Measurements from ENCODE around the gene SETD2.
"Not testable (repeated sequence)": the region's sequence is repeated elsewhere in the genome, so short reads cannot be mapped to it uniquely, and the experiment has no call there.

The SETD2 gene

GRCh38 chr3:47034868-47035489 lies 128.9 kb downstream of the SETD2 start:
- DNase-seq: no peak

- not testable (repeated sequence) for DNase-seq
Observed at GRCh38 chr3:47031041-47031440, 132.9 kb downstream of the SETD2 start.

DNA sequence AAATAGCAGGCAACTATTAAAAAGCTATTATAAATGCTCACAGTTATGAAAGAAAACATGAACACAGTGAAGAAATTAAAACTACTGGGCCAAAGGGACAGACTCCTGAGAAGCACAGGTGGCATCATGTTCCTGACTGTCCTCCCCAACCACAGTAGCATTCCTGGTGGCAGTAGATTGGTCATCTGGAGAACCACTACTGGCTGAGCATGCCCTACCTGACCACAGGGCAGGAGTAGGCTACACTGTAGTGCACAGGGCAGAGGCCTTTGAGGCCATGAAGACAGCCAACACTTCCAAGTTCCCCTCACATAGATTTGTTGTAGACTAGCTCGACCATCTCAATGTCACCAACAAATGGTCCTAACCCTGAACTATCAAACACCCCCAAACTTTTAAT lies 135.2 kb downstream of the SETD2 start:
- no peak for DNase-seq

GRCh38 chr3:47028146-47028545 lies 135.8 kb downstream of the SETD2 start:
- no peak for DNase-seq

DNA sequence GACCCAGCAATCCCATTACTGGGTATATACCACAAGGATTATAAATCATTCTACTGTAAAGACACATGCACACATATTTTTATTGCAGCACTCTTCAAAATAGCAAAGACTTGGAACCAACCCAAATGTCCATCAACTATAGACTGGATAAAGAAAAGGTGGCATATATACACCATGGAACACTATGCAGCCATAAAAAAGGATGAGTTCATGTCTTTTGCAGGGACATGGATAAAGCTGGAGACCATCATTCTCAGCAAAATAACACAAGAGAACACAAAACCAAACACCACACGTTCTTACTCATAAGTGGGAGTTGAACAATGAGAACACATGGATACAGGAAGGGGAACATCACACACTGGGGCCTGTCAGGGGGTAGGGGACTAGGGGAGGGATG lies 137.5 kb downstream of the SETD2 start:
- not testable (repeated sequence) for DNase-seq

DNA sequence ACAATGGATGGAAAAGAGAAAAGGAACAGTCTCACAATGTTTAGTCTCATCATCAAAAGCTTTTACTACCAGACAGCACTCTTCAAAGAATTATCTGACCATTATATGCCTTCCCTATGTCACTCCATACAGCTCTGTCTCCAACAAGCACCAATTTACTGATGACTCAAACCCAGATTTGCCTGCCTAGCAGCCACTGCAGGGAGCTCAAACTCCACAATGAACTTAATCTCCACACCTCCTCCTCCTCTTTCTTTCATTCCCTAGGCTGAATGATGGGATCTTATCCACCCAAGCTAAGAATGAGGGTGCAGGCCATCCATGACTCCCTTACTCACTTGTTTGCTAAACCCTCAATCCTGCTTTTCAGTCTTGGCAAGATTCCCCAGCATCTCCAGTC lies 139.0 kb downstream of the SETD2 start:
- DNase-seq: peak; percentile 30

GRCh38 chr3:47022641-47023071 lies 141.3 kb downstream of the SETD2 start:
- no peak for DNase-seq

GRCh38 chr3:47020311-47020710 lies 143.6 kb downstream of the SETD2 start:
- no peak for DNase-seq

GRCh38 chr3:47019201-47019600 lies 144.7 kb downstream of the SETD2 start:
- no peak for DNase-seq

DNA sequence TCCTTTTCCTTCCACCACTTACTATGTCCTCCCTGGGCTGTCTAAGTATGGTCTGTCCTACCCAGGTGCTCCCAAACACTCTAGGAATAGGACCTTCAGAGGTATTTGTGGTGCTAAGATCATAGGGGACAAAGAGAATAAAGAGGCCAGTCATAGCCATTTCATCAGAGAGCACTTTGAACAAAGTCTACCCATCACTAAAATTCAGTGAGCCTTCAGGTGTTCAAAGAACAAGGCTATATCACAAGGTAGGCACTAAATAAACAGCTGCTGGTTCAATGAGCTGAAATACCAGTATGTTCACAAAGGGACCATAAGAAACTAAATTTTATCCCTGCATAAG lies 145.7 kb downstream of the SETD2 start:
- DNase-seq: no peak

DNA sequence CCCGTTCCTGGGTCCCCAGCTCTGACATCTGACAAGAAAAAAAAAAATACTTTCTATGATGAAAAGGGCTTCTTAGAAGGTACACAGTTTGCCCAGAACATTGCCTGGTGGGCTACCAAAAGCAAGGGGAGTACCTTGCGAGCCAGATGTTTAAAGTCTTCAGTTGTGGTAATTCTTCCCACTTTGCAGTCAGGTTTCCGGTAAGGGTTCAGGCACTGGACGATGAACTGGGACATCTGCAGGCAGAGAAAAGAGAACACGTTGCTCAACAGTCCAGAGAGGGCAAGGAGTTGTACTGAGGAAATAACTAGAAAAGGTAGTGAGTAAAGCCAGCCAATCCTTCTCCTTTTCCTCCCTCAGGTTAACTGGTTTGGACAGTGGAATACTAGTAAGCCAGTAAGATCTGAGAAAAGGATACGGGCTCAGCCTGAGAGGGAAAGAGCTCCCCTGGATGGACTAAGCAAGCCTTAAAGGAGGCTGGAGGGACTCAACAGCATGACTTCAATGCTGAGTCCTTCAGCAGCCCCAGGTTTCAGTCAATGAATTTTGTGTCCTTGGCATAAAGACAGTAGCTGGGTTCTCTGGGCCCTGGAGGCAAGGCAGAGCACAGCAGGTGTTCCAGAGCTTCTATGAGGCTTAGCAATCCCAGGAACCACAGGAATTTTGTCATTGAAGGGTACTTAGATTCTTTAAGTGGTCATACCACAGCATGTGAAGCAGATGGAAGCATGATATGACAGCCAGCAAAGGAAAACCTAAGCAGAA lies 146.2 kb downstream of the SETD2 start:
- no peak for DNase-seq

GRCh38 chr3:47016934-47017435 lies 146.9 kb downstream of the SETD2 start:
- peak; percentile 83 for DNase-seq

GRCh38 chr3:47016086-47016933 lies 147.6 kb downstream of the SETD2 start:
- DNase-seq: no peak

- no peak for DNase-seq
Observed at GRCh38 chr3:47015151-47015550, 148.8 kb downstream of the SETD2 start.

- no peak for DNase-seq
Observed at GRCh38 chr3:47014036-47014435, 149.9 kb downstream of the SETD2 start.

DNA sequence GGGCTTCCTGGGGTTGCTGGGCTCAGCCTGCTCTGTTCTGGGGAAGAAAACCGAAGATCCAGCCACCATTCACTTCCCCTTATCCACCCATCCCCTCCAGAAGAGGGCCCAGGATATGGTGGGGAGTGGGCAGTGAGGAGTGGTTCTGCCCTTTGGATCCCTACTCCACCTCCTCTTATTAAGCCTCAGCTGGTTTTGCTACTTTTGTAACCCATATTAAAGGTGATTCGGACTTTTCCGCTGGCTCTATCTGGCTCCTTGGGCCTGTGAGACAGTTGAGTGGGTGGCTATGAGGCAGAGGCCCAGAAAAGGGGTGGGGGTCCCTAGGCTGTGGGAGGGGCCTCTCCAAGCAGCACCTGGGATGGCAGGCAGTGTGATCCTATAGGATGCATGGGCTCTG lies 150.7 kb downstream of the SETD2 start:
- no peak for DNase-seq

DNA sequence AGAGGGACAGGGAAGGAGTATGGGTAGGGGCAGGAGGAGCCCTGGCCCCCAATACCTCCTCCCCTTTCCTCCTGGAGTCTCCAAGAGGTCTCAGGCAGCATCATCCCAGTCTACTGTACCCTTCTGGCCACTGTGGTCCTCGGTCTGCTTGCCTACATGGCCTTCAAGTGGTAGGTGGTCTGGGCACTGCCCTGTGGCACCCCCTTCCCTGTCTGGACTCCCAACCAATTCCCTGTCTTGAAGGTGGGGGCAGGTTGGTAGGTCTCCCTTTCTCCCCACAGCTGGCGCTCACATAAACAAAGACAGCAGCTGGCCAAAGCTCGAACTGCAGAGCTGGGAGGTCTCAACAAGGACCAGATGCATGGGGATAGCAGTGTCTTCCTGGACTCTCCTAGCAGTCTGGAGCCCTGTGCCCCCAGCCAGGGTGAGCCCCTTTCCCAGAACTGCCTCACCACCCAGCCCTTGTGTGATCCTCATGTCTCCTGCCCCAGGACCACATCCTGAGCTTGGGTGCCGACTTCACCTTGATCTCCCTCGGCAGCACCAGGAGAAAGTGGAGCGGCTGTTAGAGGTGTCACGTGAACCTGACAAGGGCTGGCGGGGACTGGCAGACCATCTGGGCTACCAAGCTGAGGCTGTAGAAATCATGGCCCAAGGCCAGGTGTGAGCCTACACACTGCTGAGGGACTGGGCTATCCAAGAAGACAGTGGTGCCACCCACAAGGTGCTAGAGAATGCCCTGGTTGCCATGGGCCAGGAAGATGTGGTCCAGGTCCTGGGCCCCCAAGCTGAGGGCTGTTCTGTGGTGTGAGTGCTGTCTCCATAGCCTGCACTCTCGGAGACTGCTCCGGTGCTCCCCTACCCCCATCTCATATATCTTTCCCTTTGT lies 151.3 kb downstream of the SETD2 start:
- no peak for DNase-seq

- no peak for DNase-seq
Observed at GRCh38 chr3:47011371-47011770, 152.5 kb downstream of the SETD2 start.

DNA sequence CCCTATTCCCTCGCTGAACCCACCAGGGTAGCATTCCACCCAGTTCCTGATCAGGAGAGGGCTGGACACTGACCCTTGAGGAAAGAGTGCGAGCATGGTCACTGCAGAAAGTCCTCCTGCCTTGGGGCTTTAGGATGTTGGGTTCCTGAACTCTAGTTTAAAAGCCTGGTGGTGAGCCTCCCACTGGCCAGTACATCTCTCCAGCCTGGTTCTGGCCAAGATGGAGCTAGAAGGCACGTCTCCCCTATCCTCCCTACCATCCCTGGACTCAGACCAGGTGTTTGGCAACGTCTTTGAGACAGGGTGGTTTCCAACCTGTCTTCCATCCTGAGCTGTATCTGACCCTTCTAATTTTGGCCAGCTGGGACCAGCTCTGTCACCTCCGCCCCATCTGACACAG lies 153.0 kb downstream of the SETD2 start:
- no peak for DNase-seq

DNA sequence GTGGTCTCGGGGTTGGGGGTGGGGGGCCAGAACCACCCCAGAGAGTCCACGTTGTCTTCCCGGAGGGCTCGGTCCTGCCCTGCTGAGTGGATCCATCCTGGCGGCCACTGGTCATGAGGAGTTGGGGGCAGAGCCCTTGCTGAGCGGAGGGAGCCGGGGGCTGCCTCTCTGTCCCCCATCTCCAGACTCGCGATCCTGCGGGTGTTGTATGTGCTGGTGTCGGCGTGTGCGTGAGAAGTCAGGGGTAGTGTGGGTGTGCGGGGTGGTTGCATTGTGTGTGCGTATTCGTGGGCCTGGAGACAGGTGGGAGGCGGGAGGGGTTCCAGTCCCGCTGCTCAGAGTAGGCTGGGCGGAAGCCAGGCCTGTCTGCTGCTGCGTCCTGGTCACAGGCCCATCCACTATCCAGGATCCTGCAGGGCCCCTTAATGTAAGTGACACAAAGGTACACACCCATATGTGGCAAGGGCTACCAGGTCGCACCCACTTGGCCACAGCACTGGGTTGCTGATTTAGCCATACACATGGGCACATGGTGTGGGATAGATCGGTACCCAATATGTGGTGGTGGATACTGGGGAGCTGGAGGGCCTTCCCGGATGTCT lies 153.7 kb downstream of the SETD2 start:
- DNase-seq: no peak

- DNase-seq: peak; percentile 95
Observed at GRCh38 chr3:47009225-47010110, 154.4 kb downstream of the SETD2 start.

Measured in fibroblast of skin of abdomen (primary cell).